Left ventricle myocardium inferior (tissue), 1 donor: ENCODE results near the gene CASQ2. TPM values are rescaled to one million over a fixed set of nuclear protein-coding genes. Genes with fewer than 3 reads are reported as not detected.

Experiments
- DNase-seq: peaks from one replicate; pipeline ENCODE4 v3.0.0-alpha.2; 2020
- H3K27ac ChIP-seq: fragments of 200-600 bp; replicated peaks from 2 replicates; pipeline ENCODE4 v1.8.0; 2021
- H3K27me3 ChIP-seq: fragments of 200-600 bp; 2 replicates; pipeline ENCODE4 v1.8.0; 2021; ENCODE audit warnings: low read depth
- H3K36me3 ChIP-seq: fragments of 200-600 bp; 2 replicates; pipeline ENCODE4 v1.8.0; 2021
- H3K4me1 ChIP-seq: fragments of 200-600 bp; 2 replicates; pipeline ENCODE4 v1.8.0; 2021
- H3K4me3 ChIP-seq: fragments of 200-600 bp; 2 replicates; pipeline ENCODE4 v1.8.0; 2021; ENCODE audit warnings: mild to moderate bottlenecking, moderate library complexity
- H3K9me3 ChIP-seq: fragments of 200-600 bp; replicated peaks from 2 replicates; pipeline ENCODE4 v1.8.0; 2021
- CTCF ChIP-seq: fragments of 200-600 bp; IDR thresholded peaks from 2 replicates; pipeline ENCODE4 v1.8.0; 2021; ENCODE audit warnings: antibody characterized with exemption, mild to moderate bottlenecking, borderline replicate concordance
- intact Hi-C: fragments of 100-400 bp; cut with micrococcal nuclease; formaldehyde crosslinking; loops from one replicate; pipeline ENCODE4 v1.11.0; 2022
- total RNA-seq: library from RNA; stranded (reverse); fragmentation: NEBNext Ultra II Directional; extraction: Animal tissue kit (Norgen Biotek cat#: 25700); gene quantifications from one replicate; pipeline ENCODE4 v1.2.1, GENCODE V29; 2021
- donor health status: DM: no; HTN: yes; CAD: no; lungs with severe emphysema.

Gene CASQ2
- total RNA-seq, 1 donor from 2014 or later: 1,110 TPM

GRCh38 chr1:115729756-115730155, 38.8 kb downstream of the CASQ2 start:
- no peak overlapping the region for H3K4me3 ChIP-seq
- no peak overlapping the region for H3K27ac ChIP-seq
- no peak for DNase-seq
- peaks cover 59% of the 10 kb centered on the region for H3K4me1 ChIP-seq
- H3K27me3 ChIP-seq: no peaks in the 10 kb centered on the region
- no peaks in the 10 kb centered on the region for H3K9me3 ChIP-seq
- TF ChIP-seq CTCF: no peak
- intact Hi-C loops: no loop called here
- peaks cover 50% of the 10 kb centered on the region for H3K36me3 ChIP-seq

- H3K36me3 ChIP-seq: peaks cover 44% of the 10 kb centered on the region
- intact Hi-C loops: no loop called here
- H3K4me1 ChIP-seq: peaks cover 59% of the 10 kb centered on the region
- H3K4me3 ChIP-seq: no peak overlapping the region
- no peaks in the 10 kb centered on the region for H3K9me3 ChIP-seq
- DNase-seq: no peak
- TF ChIP-seq CTCF: no peak
- H3K27ac ChIP-seq: peak overlapping the region; percentile 74
- H3K27me3 ChIP-seq: no peaks in the 10 kb centered on the region
Observed at GRCh38 chr1:115728341-115728740, 40.2 kb downstream of the CASQ2 start.

GRCh38 chr1:115727706-115728249, 40.7 kb downstream of the CASQ2 start:
- no peak overlapping the region for H3K4me3 ChIP-seq
- peak; percentile 56 for DNase-seq
- no peaks in the 10 kb centered on the region for H3K9me3 ChIP-seq
- intact Hi-C loops: no loop called here
- peak overlapping the region; percentile 74 for H3K27ac ChIP-seq
- peaks cover 59% of the 10 kb centered on the region for H3K4me1 ChIP-seq
- no peaks in the 10 kb centered on the region for H3K27me3 ChIP-seq
- no peak for TF ChIP-seq CTCF
- H3K36me3 ChIP-seq: peaks cover 44% of the 10 kb centered on the region

GRCh38 chr1:115726570-115726969, 41.9 kb downstream of the CASQ2 start:
- intact Hi-C loops: no loop called here
- Histone ChIP-seq H3K27ac (peak overlapping the region; percentile 74), H3K4me3 (no peak overlapping the region), H3K36me3 (peaks cover 40% of the 10 kb centered on the region), H3K27me3 (no peaks in the 10 kb centered on the region), H3K4me1 (peaks cover 58% of the 10 kb centered on the region), H3K9me3 (no peaks in the 10 kb centered on the region)
- no peak for TF ChIP-seq CTCF
- DNase-seq: no peak

GRCh38 chr1:115726161-115726560, 42.4 kb downstream of the CASQ2 start:
- Histone ChIP-seq H3K27ac (peak overlapping the region; percentile 74), H3K27me3 (no peaks in the 10 kb centered on the region), H3K36me3 (peaks cover 39% of the 10 kb centered on the region), H3K4me1 (peaks cover 55% of the 10 kb centered on the region), H3K9me3 (no peaks in the 10 kb centered on the region), H3K4me3 (no peak overlapping the region)
- intact Hi-C loops: no loop called here
- TF ChIP-seq CTCF: no peak
- DNase-seq: no peak
